HFFc6 (cell line): ENCODE results near the gene WARS2. TPM values are rescaled to one million over a fixed set of nuclear protein-coding genes. Genes with fewer than 3 reads are reported as not detected.

Experiments
- DNase-seq: peaks from one replicate; pipeline ENCODE4 v3.0.0-alpha.2; 2018
- H3K27ac Mint-ChIP-seq: 2 replicates; pipeline ENCODE4 v1.8.0; 2020; ENCODE audit warnings: mild to moderate bottlenecking, mixed read lengths
- H3K27me3 Mint-ChIP-seq: 2 replicates; pipeline ENCODE4 v1.8.0; 2021; ENCODE audit warnings: mild to moderate bottlenecking, moderate library complexity, mixed read lengths; ENCODE audit not compliant: insufficient read depth
- H3K36me3 Mint-ChIP-seq: 2 replicates; pipeline ENCODE4 v1.8.0; 2021; ENCODE audit warnings: low read depth, mixed read lengths
- H3K4me1 Mint-ChIP-seq: 2 replicates; pipeline ENCODE4 v1.8.0; 2020; ENCODE audit warnings: low read depth, mixed read lengths
- H3K4me3 Mint-ChIP-seq: 2 replicates; pipeline ENCODE4 v1.8.0; 2020; ENCODE audit warnings: mild to moderate bottlenecking, moderate library complexity, mixed read lengths
- H3K9me3 Mint-ChIP-seq: 2 replicates; pipeline ENCODE4 v1.8.0; 2020; ENCODE audit warnings: mild to moderate bottlenecking, mixed read lengths
- total RNA-seq, 6 experiments: library from RNA; stranded (reverse); fragmentation: NEBNext Ultra II Directional; extraction: Animal tissue kit (Norgen Biotek cat#: 25700); gene quantifications; 2 replicates in 1 of 6; 3 replicates in 5 of 6; pipeline ENCODE4 v1.2.3, GENCODE V29; 2021
- TF ChIP-seq, protein P1 (sequence below): fragments of 200-600 bp; sonication (generic); IDR thresholded peaks from 2 replicates; pipeline ENCODE4 v1.5.0; 2021; ENCODE audit warnings: antibody characterized with exemption, mild to moderate bottlenecking

The WARS2 gene
- total RNA-seq, 6 experiments from 2014 or later, result 10.5 to 14.8 (median 12.9) TPM

DNA sequence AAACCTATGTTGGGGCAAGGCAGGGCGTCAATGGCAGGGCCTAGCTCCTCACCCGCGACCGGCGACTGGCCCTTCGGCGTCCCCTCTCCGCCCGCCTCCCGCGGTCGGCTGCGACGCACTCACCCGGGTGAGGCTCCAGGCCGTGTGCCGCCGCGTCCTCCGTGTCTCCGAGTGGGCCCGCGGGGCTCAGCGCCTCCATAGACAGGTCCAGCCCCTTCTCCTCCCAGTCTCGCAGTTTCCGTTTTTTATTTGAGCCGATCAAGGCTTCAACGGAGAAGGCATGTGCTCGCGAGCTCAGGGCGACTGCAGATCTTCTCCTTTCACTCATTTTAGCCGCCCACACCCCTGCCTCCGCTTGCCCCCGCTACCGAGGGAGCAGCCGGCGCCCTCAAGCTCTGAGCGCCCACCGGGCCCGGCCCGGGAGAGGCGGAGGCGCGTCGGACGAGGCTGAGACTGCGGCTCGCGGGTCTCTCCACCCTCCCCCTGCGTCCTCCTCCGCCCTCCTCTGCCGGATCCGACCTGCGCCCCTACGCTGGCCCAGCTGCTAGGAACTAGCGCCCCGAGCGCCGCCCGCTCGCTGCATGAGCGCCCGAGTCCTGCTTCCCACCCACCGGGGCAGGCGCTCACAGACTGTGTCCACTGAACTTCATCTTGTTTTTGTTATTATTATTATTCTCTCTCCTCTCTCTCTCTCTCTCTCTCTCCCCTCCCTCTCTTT is 152.8 kb downstream of the WARS2 start:
- Mint-ChIP-seq H3K4me1 (peaks cover 45% of the 10 kb centered on the region), H3K36me3 (peaks cover 21% of the 10 kb centered on the region)

DNA sequence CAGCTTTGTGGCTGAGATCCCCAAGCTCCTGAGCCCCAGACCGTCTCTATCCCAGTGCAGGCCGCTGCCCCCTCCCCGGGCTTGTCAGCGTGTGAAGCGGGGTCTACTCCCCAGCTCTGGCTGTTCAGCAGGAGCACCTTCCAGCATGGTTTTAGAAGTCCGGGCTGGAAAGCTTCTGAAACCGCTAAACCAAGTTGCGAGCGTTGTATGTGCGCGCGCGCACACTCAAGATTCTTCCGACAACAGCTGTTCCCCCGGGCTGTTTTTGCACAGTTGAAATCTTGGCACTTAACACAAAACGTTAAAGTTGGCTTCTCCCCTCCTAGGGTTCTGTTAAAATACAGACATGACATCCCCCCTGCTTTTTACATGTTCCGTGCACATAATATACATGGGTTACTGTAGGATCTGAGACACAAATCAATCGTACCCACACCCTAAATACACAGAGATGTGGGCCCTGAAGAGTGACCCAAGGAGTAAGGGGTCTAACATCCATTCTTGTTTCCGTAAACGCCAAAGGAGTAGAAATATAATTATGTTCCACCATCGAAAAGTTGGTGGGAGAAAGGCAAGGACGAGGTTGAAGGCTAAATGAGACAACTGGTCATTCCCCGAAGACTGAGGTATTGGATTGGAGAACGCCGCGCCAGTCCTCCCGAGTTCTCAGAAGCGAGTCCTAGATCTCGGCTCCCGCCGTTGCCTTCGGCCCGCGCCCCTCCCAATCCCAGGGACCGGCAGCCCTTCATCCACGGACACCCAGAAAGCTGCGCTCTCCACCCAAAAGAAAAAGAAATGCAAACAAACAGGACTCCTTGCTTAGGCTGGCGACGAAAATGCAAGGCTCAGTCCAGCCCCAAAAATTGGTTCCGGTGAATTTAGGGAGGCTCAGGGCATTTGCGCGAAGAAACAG is 153.6 kb downstream of the WARS2 start:
- H3K4me3 Mint-ChIP-seq, result peak overlapping the region; percentile 98
- peak overlapping the region; percentile 96 for H3K27ac Mint-ChIP-seq
- TF ChIP-seq, protein P1, sequence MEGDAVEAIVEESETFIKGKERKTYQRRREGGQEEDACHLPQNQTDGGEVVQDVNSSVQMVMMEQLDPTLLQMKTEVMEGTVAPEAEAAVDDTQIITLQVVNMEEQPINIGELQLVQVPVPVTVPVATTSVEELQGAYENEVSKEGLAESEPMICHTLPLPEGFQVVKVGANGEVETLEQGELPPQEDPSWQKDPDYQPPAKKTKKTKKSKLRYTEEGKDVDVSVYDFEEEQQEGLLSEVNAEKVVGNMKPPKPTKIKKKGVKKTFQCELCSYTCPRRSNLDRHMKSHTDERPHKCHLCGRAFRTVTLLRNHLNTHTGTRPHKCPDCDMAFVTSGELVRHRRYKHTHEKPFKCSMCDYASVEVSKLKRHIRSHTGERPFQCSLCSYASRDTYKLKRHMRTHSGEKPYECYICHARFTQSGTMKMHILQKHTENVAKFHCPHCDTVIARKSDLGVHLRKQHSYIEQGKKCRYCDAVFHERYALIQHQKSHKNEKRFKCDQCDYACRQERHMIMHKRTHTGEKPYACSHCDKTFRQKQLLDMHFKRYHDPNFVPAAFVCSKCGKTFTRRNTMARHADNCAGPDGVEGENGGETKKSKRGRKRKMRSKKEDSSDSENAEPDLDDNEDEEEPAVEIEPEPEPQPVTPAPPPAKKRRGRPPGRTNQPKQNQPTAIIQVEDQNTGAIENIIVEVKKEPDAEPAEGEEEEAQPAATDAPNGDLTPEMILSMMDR, result no peak
- H3K9me3 Mint-ChIP-seq, result peaks cover 6% of the 10 kb centered on the region; the same call in 1 of the 2 replicates
- peak; percentile 41 for DNase-seq
- peaks cover 22% of the 10 kb centered on the region for H3K36me3 Mint-ChIP-seq
- peaks cover 45% of the 10 kb centered on the region for H3K4me1 Mint-ChIP-seq
- H3K27me3 Mint-ChIP-seq, result peaks cover 13% of the 10 kb centered on the region

More for the DNA sequence above, 152.8 kb downstream of the WARS2 start:
- peak overlapping the region; percentile 98 for H3K4me3 Mint-ChIP-seq
- peaks cover 14% of the 10 kb centered on the region for H3K27me3 Mint-ChIP-seq
- H3K27ac Mint-ChIP-seq, result peak overlapping the region; percentile 96
- H3K9me3 Mint-ChIP-seq, result peaks cover 6% of the 10 kb centered on the region; the same call in 1 of the 2 replicates
- DNase-seq, result peak; percentile 51
- TF ChIP-seq, protein P1, result no peak; the same call in 1 of the 2 replicates

DNA sequence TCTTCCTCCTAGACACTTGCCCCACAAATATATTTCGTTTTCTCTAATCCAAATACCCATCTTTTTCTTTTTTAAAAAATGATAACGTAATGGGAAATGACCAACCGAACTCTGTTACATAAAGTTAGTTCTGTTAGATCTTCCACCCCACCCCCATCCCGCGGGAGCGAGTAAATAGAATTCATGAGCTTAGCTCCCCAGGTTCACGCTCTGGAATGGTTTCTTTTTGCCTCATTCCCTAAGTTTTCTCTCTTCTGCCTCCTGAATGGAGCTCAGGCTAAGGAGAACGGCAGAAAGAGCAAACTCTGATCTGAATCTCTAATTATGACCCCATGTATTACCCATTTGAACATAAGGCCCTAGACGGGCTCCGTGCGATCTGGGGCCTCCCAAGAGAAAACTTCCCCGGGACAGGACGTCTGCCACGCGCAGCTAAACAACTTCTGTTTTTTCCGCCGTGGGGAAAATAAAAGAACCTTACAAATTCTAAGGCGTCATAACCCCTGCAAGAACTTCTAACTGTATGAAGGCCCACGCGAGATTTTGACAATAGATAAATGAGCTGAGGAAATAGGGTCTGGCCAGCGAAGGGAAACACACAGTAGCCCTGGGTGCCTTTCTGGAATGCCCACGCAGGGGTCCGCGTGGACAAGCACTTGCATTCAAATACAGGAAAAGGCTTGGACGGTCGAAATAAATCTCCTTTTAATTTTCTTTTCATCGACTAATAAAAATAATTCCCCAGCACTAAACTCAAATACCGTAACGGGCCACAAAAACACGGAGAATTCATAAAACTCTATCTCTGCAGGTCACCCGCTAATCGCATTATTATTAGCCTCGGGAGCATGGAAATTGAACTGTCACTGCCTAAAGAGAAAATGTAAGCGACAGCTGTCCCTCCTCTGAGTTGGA is 154.6 kb downstream of the WARS2 start:
- Mint-ChIP-seq H3K4me1 (peaks cover 45% of the 10 kb centered on the region), H3K27me3 (peaks cover 13% of the 10 kb centered on the region), H3K27ac (peak overlapping the region; percentile 96), H3K36me3 (peaks cover 22% of the 10 kb centered on the region), H3K9me3 (peaks cover 6% of the 10 kb centered on the region; the same call in 1 of the 2 replicates), H3K4me3 (peak overlapping the region; percentile 98)
- TF ChIP-seq, protein P1, result no peak
- DNase-seq, result no peak

DNA sequence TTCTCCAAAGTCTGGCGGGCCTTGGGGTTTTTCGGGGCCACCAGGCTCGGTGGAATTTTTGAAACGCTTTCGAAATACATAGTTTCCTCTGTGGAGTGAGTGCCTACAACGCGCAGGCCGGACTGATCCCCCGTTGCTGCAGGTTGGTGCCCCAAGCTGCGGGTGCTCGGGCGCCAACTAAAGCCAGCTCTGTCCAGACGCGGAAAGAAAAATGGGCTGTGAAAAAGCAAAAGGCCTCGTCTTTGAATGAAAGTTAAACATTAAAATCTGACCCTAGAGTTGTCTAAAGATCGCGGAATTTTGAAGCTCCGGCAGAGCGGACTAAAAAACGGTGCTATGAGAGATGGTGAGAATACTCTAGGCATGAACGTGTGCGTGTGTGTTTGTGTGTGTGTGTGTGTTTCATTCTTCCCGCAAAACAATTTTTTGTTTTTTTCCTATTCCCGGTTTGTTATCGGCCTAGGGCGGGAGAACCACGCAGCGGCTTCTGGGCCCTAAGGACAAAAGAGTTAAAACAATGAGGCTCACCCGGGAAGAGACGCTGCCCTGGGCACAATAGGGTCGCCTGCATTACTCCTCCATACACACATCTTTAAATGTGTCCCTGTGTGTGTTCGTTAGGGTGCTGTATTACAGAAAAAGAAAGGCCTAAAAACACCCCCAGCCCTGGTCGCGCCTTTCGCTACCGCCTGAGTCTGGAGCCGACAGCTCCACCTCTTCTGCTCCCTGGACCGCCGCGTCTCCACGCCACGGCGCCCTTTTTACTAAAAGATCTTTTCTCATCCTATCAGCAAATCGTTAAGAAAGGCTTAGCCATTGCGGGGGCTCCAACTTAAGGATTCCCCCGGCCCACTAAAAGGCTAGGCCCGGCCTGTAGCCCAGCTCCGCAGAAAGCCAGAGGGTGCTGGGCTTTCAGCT is 155.5 kb downstream of the WARS2 start:
- Mint-ChIP-seq H3K36me3 (peaks cover 26% of the 10 kb centered on the region), H3K4me3 (peak overlapping the region; percentile 98), H3K27me3 (peaks cover 13% of the 10 kb centered on the region), H3K4me1 (peaks cover 45% of the 10 kb centered on the region), H3K27ac (peak overlapping the region; percentile 96), H3K9me3 (peaks cover 6% of the 10 kb centered on the region; the same call in 1 of the 2 replicates)
- no peak for DNase-seq
- TF ChIP-seq, protein P1, result no peak; the same call in 1 of the 2 replicates
